GM08714 (cell line): ENCODE results near the gene CNTN2.

Experiments
- H3K4me3 ChIP-seq: fragments of 200-500 bp; sonication (Bioruptor generic); 2 replicates; pipeline ENCODE4 v1.5.1; 2014; ENCODE audit warnings: mild to moderate bottlenecking, low read length, inconsistent platforms
- ZNF274 ChIP-seq: IDR thresholded peaks from 2 replicates; pipeline ENCODE4 v1.6.1; 2012; ENCODE audit warnings: mild to moderate bottlenecking, low read depth, low read length

The CNTN2 gene

DNA sequence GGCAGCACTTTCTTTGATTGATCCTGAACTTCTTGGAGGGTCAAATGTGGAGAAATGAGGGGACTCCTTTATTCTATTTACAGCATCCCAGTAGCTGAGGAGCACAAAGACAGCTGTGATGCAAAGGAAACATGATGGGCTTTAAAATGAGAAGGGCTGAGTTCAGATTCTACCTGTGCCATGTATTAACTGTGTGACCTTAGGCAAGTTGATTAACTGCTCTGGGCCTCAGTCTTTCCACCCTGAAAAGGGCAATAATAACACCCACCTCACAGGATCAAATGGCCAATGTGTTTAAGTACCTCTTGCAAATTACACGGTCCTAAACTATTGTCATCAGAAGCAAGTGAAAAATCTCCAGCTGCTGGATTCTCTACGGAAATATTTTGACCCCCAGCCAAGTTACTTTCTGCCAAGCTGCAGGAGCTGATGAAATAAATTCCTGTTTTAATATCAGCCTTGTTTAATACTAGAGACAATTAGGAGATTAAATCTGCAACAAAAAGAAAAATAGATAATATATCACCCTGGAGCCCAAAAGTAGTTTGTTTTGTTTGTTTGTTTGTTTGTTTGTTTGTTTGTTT is 25.5 kb downstream of the CNTN2 start:
- TF ChIP-seq ZNF274: no peak
- H3K4me3 ChIP-seq: no peak overlapping the region

DNA sequence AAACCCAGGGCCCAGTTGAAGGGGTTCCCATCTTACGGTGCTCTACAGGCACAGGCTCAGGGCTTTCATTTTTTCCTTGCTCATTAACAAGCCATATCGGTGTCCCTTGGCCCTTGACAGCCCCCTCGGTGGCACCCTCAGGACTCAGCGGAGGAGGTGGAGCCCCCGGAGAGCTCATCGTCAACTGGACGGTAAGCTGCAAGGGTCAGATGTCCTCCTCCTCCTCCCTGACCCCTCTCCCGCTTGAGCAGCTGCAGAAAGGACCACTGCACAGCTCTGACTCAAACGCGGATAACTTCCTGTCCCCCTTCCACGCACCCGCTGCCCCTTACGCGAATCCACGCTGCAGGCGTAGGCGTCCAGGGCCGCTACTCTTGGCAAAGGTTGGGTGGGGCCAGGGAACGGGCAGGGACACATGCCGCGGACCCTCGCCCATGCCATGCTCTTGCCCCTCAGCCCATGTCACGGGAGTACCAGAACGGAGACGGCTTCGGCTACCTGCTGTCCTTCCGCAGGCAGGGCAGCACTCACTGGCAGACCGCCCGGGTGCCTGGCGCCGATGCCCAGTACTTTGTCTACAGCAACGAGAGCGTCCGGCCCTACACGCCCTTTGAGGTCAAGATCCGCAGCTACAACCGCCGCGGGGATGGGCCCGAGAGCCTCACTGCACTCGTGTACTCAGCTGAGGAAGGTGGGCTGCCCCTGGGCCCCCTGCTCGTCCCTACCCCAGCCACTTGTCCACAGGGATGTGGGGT is 26.5 kb downstream of the CNTN2 start:
- no peak for TF ChIP-seq ZNF274
- no peak overlapping the region for H3K4me3 ChIP-seq

DNA sequence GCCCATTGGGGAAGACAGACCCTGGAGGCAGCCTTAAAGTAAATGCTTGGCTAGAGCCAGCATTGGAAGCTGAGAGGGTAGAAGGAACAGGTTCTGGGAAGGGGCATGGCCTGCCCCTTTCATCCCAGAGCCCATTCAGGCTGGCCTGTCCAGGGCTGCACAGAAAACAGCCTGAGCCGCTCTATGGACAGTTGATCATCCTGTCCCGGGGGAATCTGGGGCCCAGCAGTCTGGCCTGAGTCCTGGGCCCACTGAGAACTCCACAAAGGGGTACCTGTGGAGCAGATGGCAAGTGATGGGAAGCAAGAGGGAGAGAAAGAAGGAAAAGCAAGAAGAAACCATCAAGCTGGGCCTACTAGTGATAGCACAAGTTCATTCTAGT is 28.0 kb downstream of the CNTN2 start:
- TF ChIP-seq ZNF274: no peak
- no peak overlapping the region for H3K4me3 ChIP-seq

DNA sequence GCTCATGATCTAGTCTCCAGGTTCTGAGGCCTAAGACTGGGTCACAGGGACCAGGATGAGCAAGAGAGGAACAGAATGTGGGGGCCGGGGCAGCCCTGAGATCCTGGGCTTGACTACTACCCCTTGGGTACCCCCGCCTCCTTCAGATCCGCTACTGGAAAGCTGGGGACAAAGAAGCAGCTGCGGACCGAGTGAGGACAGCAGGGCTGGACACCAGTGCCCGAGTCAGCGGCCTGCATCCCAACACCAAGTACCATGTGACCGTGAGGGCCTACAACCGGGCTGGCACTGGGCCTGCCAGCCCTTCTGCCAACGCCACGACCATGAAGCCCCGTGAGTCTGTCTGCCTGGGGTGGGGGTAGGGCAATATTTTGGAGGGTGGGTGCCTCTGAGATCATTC is 28.8 kb downstream of the CNTN2 start:
- no peak for TF ChIP-seq ZNF274
- no peak overlapping the region for H3K4me3 ChIP-seq

DNA sequence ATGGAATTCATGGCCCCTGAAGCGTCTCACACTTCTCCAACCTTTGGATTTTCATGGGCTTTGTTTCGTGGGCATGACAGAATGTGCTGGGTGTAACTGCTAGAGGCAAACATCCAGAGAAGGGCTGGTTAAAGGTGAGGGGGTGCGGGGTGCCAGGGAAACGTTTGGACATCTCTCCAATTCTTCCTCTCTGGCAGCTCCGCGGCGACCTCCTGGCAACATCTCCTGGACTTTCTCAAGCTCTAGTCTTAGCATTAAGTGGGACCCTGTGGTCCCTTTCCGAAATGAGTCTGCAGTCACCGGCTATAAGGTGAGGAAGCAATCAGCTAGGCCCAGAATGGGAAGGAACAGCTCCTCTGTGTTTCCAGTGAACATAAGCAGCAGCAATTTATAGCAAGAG is 29.3 kb downstream of the CNTN2 start:
- H3K4me3 ChIP-seq: no peak overlapping the region
- TF ChIP-seq ZNF274: no peak

DNA sequence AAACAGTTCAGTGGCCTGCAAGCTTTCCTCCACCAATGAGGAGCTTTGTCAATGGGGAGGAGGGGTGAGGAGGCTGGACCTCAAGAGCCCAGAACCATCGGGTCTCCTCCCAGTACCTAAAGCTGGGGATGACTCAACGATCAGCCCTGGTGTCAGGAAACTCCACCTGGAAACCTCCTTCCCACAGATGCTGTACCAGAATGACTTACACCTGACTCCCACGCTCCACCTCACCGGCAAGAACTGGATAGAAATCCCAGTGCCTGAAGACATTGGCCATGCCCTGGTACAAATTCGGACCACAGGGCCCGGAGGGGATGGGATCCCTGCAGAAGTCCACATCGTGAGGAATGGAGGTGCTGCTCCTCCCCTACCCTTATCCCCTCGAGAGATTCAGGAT is 29.9 kb downstream of the CNTN2 start:
- no peak overlapping the region for H3K4me3 ChIP-seq
- no peak for TF ChIP-seq ZNF274

DNA sequence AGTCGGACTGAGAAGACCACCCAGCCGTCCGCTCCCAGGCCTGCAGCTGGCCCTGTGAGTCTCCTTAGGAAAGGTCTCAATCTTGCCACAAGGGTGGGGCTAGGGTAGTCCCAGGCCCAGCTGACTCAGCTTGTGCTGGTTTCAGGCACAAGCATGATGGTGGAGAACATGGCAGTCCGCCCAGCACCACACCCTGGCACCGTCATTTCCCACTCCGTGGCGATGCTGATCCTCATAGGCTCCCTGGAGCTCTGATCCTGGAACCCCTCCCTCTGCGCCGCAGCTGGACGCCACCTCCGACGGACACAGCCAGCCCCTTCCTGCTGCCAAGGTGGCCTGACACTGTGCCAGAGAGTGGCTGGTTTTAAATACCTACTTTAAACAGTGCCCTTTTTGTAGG is 30.5 kb downstream of the CNTN2 start:
- H3K4me3 ChIP-seq: no peak overlapping the region
- no peak for TF ChIP-seq ZNF274

DNA sequence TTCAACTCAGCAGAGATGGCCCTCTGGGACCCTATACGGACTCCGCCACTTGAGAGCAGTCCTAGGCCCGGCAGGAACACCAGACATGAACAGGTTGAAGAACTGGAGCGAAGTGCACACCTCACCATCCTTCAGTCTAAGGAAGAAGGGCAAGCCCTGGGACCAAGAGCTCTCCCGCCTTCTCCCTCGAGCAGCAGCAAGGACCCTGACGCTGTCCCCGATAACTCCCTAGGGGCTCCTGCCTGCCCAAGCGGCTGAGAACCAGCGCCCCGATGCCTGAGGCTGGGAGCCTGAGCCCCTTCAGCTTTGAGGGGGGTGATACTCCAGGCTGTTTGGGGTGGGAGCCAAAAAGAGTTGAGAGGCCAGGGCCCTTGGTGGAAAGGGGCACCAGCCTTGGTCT is 31.1 kb downstream of the CNTN2 start:
- no peak overlapping the region for H3K4me3 ChIP-seq
- no peak for TF ChIP-seq ZNF274

DNA sequence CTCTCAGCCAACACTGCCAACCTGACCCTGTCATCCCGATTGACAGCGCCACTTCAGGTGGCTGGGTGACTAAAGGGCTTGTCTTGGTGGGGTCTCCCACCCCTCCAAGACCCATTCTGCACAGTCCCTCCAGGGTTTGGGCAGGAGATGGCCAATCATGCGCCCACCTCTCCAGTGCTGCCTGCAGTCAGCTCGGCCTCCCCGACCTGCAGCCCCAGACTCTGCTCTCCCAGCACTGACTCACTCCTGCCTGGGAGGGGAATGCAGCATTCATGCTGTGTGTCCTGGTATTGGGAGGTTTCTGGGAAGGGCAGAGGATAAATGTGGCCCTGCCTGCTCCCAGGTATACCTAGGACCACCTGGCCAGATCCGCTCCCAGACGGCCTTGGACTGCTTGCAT is 31.5 kb downstream of the CNTN2 start:
- no peak for TF ChIP-seq ZNF274
- no peak overlapping the region for H3K4me3 ChIP-seq

DNA sequence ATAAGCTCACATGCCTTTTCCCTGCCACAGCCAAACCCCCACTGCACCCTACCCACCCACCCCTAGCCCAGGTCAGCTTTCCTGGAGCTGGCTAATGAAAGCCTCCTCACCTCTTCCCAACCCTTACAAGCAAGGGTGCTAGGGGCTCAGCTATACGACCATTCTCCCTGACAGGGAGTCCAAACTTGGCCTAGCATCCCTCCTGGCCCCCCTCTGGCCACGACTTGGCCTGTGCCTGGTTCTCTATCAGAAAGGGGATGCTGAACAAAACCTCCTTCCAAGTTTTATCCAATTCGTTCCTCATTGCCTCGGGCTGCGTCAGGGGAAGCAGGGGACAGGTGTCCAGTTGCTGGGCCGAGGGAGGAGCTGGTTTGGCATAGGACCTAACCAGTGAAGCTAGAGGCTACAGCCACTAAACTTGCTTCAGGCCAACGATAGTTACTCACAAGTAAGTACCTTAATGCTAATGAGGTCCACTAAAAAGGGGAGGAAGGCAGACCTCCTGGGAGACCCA is 32.7 kb downstream of the CNTN2 start:
- TF ChIP-seq ZNF274: no peak
- no peak overlapping the region for H3K4me3 ChIP-seq

DNA sequence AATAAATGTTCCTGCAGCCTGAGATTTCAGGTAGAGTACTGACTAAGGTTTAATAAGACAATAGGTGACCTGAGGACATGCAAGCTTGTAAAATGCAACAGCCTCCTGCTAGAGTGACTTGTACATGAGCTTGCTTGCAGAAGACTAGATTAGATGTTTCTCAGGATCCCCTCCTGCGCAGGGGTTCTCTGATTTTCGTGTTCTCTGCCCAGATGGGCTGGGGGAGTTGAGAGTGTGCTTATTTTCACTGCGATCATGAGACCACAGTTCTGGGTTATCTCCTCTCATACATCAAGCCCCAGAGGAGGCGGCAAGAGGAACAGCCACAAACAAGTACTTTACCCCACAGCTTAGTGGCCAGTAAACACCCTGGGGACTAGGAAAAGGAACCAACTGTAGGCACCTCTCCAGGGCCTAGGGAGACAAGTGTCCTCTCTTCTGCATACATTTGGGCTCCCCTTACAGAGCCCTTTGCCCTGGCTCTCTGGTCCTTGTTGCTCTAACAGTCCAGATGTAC is 33.3 kb downstream of the CNTN2 start:
- no peak overlapping the region for H3K4me3 ChIP-seq
- no peak for TF ChIP-seq ZNF274

DNA sequence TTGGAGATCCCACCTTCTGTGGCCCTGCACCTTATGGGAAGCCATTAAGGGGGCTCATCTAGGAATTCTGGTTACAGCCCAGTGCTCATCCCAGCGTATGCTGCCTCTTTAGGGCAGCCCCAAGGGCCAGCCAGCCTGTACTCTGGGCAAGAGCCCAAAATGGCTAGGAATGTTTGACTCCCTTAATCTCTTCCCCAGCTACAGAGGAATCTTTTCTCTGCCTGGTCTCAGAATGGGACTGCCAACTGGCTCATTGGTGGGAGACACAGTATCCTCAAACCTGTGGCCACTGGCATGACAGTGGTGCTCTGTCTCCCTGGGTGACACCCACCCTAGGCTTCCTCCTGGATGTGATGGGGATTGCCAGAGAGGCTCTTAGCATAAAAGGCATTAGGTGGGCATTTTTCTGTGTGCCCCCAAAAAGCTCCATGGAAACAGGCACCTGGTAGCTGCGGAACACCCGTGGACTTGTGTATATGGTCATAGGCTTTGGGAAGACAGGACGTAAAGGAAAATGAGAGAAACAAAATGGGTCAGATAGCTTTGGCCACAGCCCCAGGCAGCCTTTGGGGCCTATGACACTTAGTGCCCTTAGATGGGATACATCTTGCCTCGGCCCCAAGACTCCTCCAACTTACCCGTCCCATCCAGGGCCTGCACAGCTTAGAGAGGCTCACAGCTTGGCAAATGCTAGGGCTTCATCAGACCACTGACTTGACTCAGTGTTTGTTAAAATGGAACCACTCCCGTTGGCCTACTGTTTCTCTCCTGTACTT is 34.3 kb downstream of the CNTN2 start:
- H3K4me3 ChIP-seq: no peak overlapping the region
- TF ChIP-seq ZNF274: no peak

DNA sequence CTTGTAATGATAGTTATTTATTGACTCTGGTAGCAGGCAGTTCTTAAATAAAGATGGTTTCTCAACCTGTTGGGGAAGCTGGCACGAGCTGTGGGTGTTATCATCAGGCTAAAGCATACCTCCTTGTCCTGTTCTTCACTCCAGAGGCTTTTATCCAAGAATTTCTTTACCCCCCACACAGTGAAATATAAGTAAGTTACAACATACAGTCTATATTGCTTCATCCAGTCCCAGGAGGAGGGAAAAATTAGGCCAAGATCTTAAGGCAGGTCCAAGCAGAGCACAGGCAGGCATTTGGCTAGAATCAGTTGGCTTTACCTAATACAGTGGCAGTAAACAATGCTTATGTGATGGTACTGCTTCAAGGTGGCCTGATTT is 34.9 kb downstream of the CNTN2 start:
- TF ChIP-seq ZNF274: no peak

DNA sequence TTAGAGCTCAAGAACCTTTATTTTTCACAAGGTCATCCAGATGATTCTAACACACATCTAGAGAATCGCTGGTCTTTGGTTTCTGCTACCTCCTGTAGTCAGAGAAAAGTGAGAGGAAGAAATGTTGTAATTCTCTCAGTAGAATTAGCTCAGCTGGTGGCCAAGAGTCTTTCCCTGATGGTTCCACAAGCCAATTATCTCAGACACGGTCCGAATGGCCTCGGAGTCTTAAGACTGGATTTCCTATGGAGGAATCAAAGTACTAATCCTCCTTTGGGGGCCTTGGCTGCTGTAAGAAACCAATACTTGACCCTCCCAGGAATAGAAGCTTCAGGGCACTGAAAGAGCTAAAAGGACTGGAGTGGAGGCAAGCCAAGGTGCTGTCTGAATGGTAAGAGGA is 39.4 kb downstream of the CNTN2 start:
- no peak for TF ChIP-seq ZNF274

More for the DNA sequence above, 34.9 kb downstream of the CNTN2 start:
- no peak overlapping the region for H3K4me3 ChIP-seq

DNA sequence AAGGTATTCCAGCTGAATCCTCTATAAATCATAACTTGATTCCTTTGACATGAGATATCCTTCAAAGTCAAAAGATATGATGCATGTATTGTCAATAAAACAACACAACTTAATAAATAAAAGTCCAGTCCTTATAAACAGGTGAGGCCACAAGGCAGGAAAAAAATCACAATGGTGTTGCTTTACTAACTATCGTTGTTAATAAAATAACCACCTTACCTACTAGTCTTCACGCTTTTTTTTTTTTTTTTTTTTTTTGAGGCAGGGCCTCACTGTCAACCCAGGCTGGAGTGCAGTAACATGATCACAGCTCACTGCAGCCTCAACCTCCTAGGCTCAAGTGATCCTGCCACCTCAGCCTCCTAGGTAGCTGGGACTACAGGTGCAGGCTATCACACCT is 41.3 kb downstream of the CNTN2 start, which contains the start of gene TMEM81:
Gene TMEM81 (minus strand): TSS at position 101 of the 400 bp plus-strand sequence. CDS start 140 bp downstream, outside the sequence.
- no peak within 1 kb of the TSS for H3K4me3 ChIP-seq
- TF ChIP-seq ZNF274: no peak

More for the DNA sequence above, 39.4 kb downstream of the CNTN2 start:
- no peak overlapping the region for H3K4me3 ChIP-seq
